Hematopoietic multipotent progenitor cell treated with erythropoietin and hydrocortisone succinate and interleukin-3 and kit ligand, for 17 days (in vitro differentiated cells): Measurements from ENCODE around the gene KCNB1.
"Not testable (repeated sequence)": the region's sequence is repeated elsewhere in the genome, so short reads cannot be mapped to it uniquely, and the experiment has no call there.

ENCODE experiments used
- DNase-seq: peaks from one replicate; pipeline ENCODE4 v3.0.0-alpha.2; 2015; ENCODE audit warnings: low spot score

The KCNB1 gene

GRCh38 chr20:49319208-49319809, 163.2 kb downstream of the KCNB1 start:
- no peak for DNase-seq

- DNase-seq = no peak
Measured at GRCh38 chr20:49318430-49319207, 163.8 kb downstream of the KCNB1 start.

- DNase-seq = no peak
Measured at GRCh38 chr20:49318091-49318429, 164.4 kb downstream of the KCNB1 start.

GRCh38 chr20:49316704-49317103, 165.8 kb downstream of the KCNB1 start:
- DNase-seq = no peak

- no peak for DNase-seq
Measured at GRCh38 chr20:49315580-49315979, 166.9 kb downstream of the KCNB1 start.

- DNase-seq = not testable (repeated sequence)
Measured at GRCh38 chr20:49314052-49314451, 168.4 kb downstream of the KCNB1 start.
